SK-N-SH treated with all-trans-retinoic acid at 6 μM for 48 hours (cell line): Measurements from ENCODE around the gene XPOT.

Experiments
- RARB ChIP-seq: fragments of 250-450 bp; sonication (Bioruptor Pico); IDR thresholded peaks from 2 replicates; pipeline ENCODE4 v1.8.0; 2021; ENCODE audit warnings: mild to moderate bottlenecking, moderate library complexity
- ZNF565 ChIP-seq: fragments of 450-650 bp; formaldehyde crosslinking; conservative IDR thresholded peaks from 2 replicates; pipeline ENCODE4 v1.5.0; 2020; ENCODE audit warnings: low read depth, mild to moderate bottlenecking, moderate library complexity

DNA sequence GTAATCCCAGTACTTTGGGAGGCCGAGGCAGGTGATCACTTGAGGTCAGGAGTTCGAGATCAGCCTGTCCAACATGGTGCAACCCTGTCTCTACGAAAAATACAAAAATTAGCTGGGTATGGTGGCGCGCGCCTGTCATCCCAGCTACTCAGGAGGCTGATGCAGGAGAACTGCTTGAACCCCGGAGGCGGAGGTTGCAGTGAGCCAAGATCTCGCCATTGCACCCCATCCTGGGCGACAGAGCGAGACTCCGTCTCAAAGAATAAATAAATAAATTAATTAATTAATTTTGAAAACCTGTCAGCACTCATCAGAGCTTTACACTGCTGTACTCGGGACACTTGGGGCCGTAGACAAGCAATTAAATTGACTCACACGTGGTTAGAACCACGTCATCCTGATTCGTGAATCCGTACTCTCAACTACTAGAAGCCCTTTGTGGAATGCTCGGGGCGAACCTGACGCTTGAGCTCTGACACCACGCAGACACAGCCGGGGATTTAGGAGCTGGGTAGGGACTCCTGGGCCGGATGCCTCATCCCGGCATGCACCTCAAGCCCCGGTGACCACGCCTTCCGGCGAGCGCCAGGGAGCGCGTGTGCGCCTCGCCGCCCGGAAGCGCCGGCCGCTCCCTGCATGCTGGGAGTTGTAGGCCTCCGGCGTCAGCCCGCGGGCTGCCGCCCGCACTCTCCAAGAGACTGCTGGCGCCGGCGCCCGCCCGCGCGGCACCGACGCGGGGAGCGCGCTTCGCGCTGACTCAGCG is at the start of gene XPOT:
- no peak for TF ChIP-seq ZNF565 (CRISPR knock-in tag)
- no peak for TF ChIP-seq RARB (CRISPR knock-in tag)
